Measurements from ENCODE around the gene ASB16. TPM values are rescaled to one million over a fixed set of nuclear protein-coding genes. Genes with fewer than 3 reads are reported as not detected.

The ASB16 gene
- total and polyA plus RNA-seq, 4 donors = 0.02 to 0.37 (median 0.08) TPM; not detected in 1

- Histone ChIP-seq H3K4me3 (ENCODE audit: low read depth in 1 of 3, low read length in 3 of 3) (no peak overlapping the region), H3K9ac (ENCODE audit: low read depth in 1 of 2, low read length in 2 of 2) (no peak overlapping the region), H3K4me1 (ENCODE audit: control insufficient read depth in 4 of 4, insufficient read depth in 4 of 4, low read length in 3 of 4) (no peaks in the 10 kb centered on the region), H3K36me3 (ENCODE audit: control insufficient read depth in 4 of 4, insufficient read depth in 3 of 4, low read depth in 1 of 4, low read length in 3 of 4) (no peaks in the 10 kb centered on the region), H3K27me3 (ENCODE audit: control insufficient read depth in 4 of 4, insufficient read depth in 4 of 4, low read length in 3 of 4) (no peaks in the 10 kb centered on the region), H3K27ac (ENCODE audit: low read depth in 1 of 2, low read length in 2 of 2) (no peak overlapping the region), H3K9me3 (ENCODE audit: control insufficient read depth in 4 of 4, low read length in 3 of 4) (no peaks in the 10 kb centered on the region)
- DNase-seq (ENCODE audit: low spot score) = no peak
- TF ChIP-seq, protein P1, sequence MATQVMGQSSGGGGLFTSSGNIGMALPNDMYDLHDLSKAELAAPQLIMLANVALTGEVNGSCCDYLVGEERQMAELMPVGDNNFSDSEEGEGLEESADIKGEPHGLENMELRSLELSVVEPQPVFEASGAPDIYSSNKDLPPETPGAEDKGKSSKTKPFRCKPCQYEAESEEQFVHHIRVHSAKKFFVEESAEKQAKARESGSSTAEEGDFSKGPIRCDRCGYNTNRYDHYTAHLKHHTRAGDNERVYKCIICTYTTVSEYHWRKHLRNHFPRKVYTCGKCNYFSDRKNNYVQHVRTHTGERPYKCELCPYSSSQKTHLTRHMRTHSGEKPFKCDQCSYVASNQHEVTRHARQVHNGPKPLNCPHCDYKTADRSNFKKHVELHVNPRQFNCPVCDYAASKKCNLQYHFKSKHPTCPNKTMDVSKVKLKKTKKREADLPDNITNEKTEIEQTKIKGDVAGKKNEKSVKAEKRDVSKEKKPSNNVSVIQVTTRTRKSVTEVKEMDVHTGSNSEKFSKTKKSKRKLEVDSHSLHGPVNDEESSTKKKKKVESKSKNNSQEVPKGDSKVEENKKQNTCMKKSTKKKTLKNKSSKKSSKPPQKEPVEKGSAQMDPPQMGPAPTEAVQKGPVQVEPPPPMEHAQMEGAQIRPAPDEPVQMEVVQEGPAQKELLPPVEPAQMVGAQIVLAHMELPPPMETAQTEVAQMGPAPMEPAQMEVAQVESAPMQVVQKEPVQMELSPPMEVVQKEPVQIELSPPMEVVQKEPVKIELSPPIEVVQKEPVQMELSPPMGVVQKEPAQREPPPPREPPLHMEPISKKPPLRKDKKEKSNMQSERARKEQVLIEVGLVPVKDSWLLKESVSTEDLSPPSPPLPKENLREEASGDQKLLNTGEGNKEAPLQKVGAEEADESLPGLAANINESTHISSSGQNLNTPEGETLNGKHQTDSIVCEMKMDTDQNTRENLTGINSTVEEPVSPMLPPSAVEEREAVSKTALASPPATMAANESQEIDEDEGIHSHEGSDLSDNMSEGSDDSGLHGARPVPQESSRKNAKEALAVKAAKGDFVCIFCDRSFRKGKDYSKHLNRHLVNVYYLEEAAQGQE (IDR thresholded peaks at IDR 0.05) = no peak
- TF ChIP-seq, protein P2, sequence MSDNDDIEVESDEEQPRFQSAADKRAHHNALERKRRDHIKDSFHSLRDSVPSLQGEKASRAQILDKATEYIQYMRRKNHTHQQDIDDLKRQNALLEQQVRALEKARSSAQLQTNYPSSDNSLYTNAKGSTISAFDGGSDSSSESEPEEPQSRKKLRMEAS (IDR thresholded peaks at IDR 0.05) = no peak
- TF ChIP-seq NR2F2 (IDR thresholded peaks at IDR 0.05) (no peak), FOXA2 (IDR thresholded peaks at IDR 0.05) (no peak), CTCF (IDR thresholded peaks at IDR 0.05; ENCODE audit: low read depth, low read length, missing input control) (no peak), GABPA (IDR thresholded peaks at IDR 0.05 in 1 of 2, conservative IDR thresholded peaks at IDR 0.05 in 1 of 2) (no peak), RAD21 (IDR thresholded peaks at IDR 0.05) (no peak), JUND (IDR thresholded peaks at IDR 0.05) (no peak), ATF3 (IDR thresholded peaks at IDR 0.05) (no peak), YY1 (IDR thresholded peaks at IDR 0.05) (no peak), SP1 (IDR thresholded peaks at IDR 0.05) (no peak), HNF4A (conservative IDR thresholded peaks at IDR 0.05) (no peak), HNF4G (IDR thresholded peaks at IDR 0.05) (no peak), EGR1 (IDR thresholded peaks at IDR 0.05; ENCODE audit: low read depth in 2 of 2) (no peak), ZBTB33 (IDR thresholded peaks at IDR 0.05) (no peak)
These were observed 38.2 kb upstream of the ASB16 start for GRCh38 chr17:44132275-44132821.

DNA sequence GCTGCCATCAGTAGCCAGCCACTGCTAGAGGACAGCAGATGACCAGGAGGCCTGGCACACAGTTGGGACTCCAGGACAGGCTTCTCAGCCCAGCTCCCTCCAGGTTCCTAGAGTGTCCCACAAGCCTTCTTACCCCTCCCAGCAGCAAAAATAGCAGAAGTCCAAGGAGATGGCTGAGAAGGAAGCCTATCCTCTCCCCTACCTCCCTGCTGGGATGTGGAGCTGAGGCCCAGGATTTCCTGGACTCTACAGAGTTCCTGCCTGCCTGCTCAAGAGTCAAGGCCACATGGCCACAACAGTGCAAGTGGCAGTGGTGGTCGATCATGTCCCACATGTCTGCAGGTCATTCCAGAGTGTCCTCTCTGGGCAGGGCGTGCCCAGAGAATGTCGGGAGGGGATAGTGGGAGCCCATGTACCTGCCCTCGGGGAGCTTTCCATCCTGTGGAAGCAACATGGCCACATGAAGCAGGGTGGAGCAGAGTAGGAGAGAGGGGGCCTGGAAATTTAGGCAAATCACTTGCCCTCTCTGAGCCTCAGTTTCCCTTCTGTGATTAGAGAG is 36.5 kb upstream of the ASB16 start:
- WGBS = 73% methylated on average over 4 of the region's 4 CpGs
- DNase-seq (ENCODE audit: low spot score) = no peak
- Histone ChIP-seq H3K9ac (ENCODE audit: low read depth in 1 of 2, low read length in 2 of 2) (no peak overlapping the region), H3K27me3 (ENCODE audit: control insufficient read depth in 4 of 4, insufficient read depth in 4 of 4, low read length in 3 of 4) (no peaks in the 10 kb centered on the region), H3K27ac (ENCODE audit: low read depth in 1 of 2, low read length in 2 of 2) (no peak overlapping the region), H3K4me1 (ENCODE audit: control insufficient read depth in 4 of 4, insufficient read depth in 4 of 4, low read length in 3 of 4) (no peaks in the 10 kb centered on the region), H3K9me3 (ENCODE audit: control insufficient read depth in 4 of 4, low read length in 3 of 4) (no peaks in the 10 kb centered on the region), H3K36me3 (ENCODE audit: control insufficient read depth in 4 of 4, insufficient read depth in 3 of 4, low read depth in 1 of 4, low read length in 3 of 4) (no peaks in the 10 kb centered on the region), H3K4me3 (ENCODE audit: low read depth in 1 of 3, low read length in 3 of 3) (no peak overlapping the region)
- TF ChIP-seq RXRA (IDR thresholded peaks at IDR 0.05) (no peak), FOXA2 (IDR thresholded peaks at IDR 0.05) (no peak), GABPA (IDR thresholded peaks at IDR 0.05 in 1 of 2, conservative IDR thresholded peaks at IDR 0.05 in 1 of 2) (no peak), HNF4G (IDR thresholded peaks at IDR 0.05) (no peak), ZBTB33 (IDR thresholded peaks at IDR 0.05) (no peak), YY1 (IDR thresholded peaks at IDR 0.05) (no peak)
- TF ChIP-seq, protein P1 (IDR thresholded peaks at IDR 0.05) = no peak
- TF ChIP-seq, protein P2 (IDR thresholded peaks at IDR 0.05) = no peak

Measured in liver (tissue), 9 donors.